ENCODE measurements around the gene BSG.
"Not testable (repeated sequence)": the region's sequence is repeated elsewhere in the genome, so short reads cannot be mapped to it uniquely, and the experiment has no call there.

BSG gene

DNA sequence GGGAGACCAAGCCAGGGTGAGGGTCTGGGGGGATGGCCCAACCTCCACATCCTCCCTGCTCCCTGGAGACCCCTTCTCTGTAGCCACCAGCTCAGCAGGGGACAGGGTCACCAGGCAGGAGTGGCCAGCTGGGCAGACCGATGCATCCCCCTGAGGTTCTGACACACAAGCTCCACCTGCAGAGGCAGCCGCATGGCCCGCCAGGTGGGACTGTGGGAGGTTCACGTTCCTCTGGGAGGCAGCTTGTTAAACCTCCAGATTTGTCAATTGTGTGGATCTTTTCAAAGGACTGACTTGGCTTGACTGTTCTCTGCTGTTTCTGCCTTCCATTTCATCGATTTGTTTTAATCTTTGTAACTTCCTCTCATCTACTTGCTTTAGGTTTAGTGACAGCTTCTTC is 52.9 kb downstream of the BSG start:
- no peak overlapping the region for H2AFZ ChIP-seq (ENCODE audit: low read length, unreplicated experiment)
- no peaks in the 10 kb centered on the region for H3K27me3 ChIP-seq (ENCODE audit: insufficient read depth, low read length)
- no peak overlapping the region for H3K4me3 ChIP-seq (ENCODE audit: low read depth, low read length)
- H3K36me3 ChIP-seq (ENCODE audit: insufficient read depth, low read length): peaks cover 2% of the 10 kb centered on the region; the same call in 1 of the 2 replicates
- no peak overlapping the region for H3K27ac ChIP-seq (ENCODE audit: low read depth, low read length)
- H3K79me2 ChIP-seq (ENCODE audit: control insufficient read depth, insufficient read depth, low read length, unreplicated experiment): no peaks in the 10 kb centered on the region
- no peaks in the 10 kb centered on the region for H3K4me1 ChIP-seq (ENCODE audit: control insufficient read depth, insufficient read depth, low read length, unreplicated experiment)

GRCh38 chr19:626566-626965 is 54.2 kb downstream of the BSG start:
- H3K36me3 ChIP-seq (ENCODE audit: insufficient read depth, low read length); H3K4me3 ChIP-seq (ENCODE audit: low read depth, low read length); H2AFZ ChIP-seq (ENCODE audit: low read length, unreplicated experiment); H3K27ac ChIP-seq (ENCODE audit: low read depth, low read length); H3K27me3 ChIP-seq (ENCODE audit: insufficient read depth, low read length); H3K4me1 ChIP-seq (ENCODE audit: control insufficient read depth, insufficient read depth, low read length, unreplicated experiment); H3K79me2 ChIP-seq (ENCODE audit: control insufficient read depth, insufficient read depth, low read length, unreplicated experiment): not testable (repeated sequence)

DNA sequence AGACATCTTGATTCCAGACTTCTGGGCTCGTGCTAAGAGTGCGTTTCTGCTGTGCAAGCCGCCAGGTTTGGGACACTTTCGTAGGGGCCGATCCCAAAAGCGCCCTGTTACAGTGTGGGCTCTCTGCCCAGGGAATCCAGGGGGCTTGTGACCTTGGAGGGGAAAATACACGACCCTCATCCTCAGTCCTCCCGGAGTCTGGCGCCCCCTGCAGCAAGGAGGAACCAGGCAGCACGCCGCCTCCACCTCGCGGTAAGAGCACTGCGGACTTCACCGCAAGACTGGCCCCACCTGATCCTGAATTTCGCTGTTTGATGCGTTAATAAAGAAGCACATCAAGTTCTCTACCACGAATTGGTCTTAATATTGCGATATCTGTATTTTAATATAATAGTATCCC is 55.8 kb downstream of the BSG start:
- Histone ChIP-seq H3K4me1 (ENCODE audit: control insufficient read depth, insufficient read depth, low read length, unreplicated experiment) (peaks cover 5% of the 10 kb centered on the region), H3K27ac (ENCODE audit: low read depth, low read length) (no peak overlapping the region), H3K27me3 (ENCODE audit: insufficient read depth, low read length) (no peaks in the 10 kb centered on the region), H3K36me3 (ENCODE audit: insufficient read depth, low read length) (no peaks in the 10 kb centered on the region), H3K79me2 (ENCODE audit: control insufficient read depth, insufficient read depth, low read length, unreplicated experiment) (peaks cover 3% of the 10 kb centered on the region), H2AFZ (ENCODE audit: low read length, unreplicated experiment) (no peak overlapping the region), H3K4me3 (ENCODE audit: low read depth, low read length) (no peak overlapping the region)

DNA sequence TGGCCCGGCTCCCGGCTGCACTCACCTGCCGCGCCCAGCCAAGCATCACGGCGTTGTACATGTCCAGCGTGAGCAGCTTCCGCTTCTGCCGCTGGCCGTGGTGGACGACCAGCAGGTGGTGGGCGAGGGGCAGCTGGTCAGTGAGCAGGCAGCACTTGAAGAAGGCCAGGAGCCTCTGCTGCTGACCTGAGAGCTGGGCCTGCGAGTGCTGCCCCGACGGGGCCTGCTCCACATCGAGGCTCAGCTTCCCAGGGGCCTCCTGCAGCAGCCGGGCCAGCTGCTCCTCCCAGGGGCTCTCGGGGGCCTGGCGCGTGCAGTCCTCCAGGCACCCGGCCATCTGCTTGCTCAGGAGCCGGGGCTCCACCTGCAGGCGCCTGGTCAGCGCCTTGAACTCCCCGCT is 57.1 kb downstream of the BSG start:
- H3K4me1 ChIP-seq (ENCODE audit: control insufficient read depth, insufficient read depth, low read length, unreplicated experiment); H3K79me2 ChIP-seq (ENCODE audit: control insufficient read depth, insufficient read depth, low read length, unreplicated experiment); H2AFZ ChIP-seq (ENCODE audit: low read length, unreplicated experiment); H3K27me3 ChIP-seq (ENCODE audit: insufficient read depth, low read length); H3K36me3 ChIP-seq (ENCODE audit: insufficient read depth, low read length); H3K4me3 ChIP-seq (ENCODE audit: low read depth, low read length); H3K27ac ChIP-seq (ENCODE audit: low read depth, low read length): not testable (repeated sequence)

GRCh38 chr19:629961-630714 is 57.7 kb downstream of the BSG start:
- Histone ChIP-seq H3K79me2 (ENCODE audit: control insufficient read depth, insufficient read depth, low read length, unreplicated experiment) (peaks cover 3% of the 10 kb centered on the region), H3K4me3 (ENCODE audit: low read depth, low read length) (no peak overlapping the region), H3K36me3 (ENCODE audit: insufficient read depth, low read length) (no peaks in the 10 kb centered on the region), H3K4me1 (ENCODE audit: control insufficient read depth, insufficient read depth, low read length, unreplicated experiment) (peaks cover 5% of the 10 kb centered on the region), H2AFZ (ENCODE audit: low read length, unreplicated experiment) (no peak overlapping the region), H3K27ac (ENCODE audit: low read depth, low read length) (no peak overlapping the region), H3K27me3 (ENCODE audit: insufficient read depth, low read length) (no peaks in the 10 kb centered on the region)

DNA sequence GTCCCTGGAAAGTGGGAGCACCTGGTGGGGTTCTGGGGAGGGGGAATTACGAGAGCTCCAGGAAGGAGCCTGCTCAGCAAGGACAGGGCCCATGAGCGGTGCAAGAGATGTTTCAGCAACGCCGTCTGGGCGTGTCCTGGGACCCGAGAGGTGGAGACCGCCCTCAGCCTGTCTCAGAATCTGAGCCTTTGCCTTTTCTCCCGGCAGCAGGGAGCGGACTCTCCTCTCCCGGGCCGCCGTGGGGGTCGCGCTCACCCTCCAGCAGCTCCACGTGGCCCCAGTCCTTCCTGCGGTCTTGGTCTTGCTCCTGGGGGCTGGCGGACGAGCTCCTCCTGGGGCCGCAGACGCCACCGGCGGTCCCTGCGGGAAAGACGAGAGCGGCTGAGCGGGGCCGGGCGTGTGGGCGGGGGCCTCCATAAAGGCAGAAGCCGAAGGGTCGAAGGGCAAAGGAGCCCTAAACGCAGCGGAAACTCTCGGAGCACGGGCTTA is 60.2 kb downstream of the BSG start:
- peak overlapping the region; percentile 75 for H2AFZ ChIP-seq (ENCODE audit: low read length, unreplicated experiment)
- no peaks in the 10 kb centered on the region for H3K36me3 ChIP-seq (ENCODE audit: insufficient read depth, low read length)
- H3K27ac ChIP-seq (ENCODE audit: low read depth, low read length): peak overlapping the region; percentile 59
- peaks cover 5% of the 10 kb centered on the region for H3K4me1 ChIP-seq (ENCODE audit: control insufficient read depth, insufficient read depth, low read length, unreplicated experiment)
- H3K27me3 ChIP-seq (ENCODE audit: insufficient read depth, low read length): no peaks in the 10 kb centered on the region
- H3K79me2 ChIP-seq (ENCODE audit: control insufficient read depth, insufficient read depth, low read length, unreplicated experiment): peaks cover 3% of the 10 kb centered on the region
- peak overlapping the region; percentile 99 for H3K4me3 ChIP-seq (ENCODE audit: low read depth, low read length)
